HG02610 (cell line): ENCODE measurements around the gene TGM4.

ENCODE experiments used
- ATAC-seq: cut with Tn5 transposase; IDR thresholded peaks from one replicate; pipeline ENCODE4 v1.9.1; 2021; ENCODE audit warnings: mild to moderate bottlenecking, moderate library complexity; ENCODE audit not compliant: unreplicated experiment

Gene TGM4

DNA sequence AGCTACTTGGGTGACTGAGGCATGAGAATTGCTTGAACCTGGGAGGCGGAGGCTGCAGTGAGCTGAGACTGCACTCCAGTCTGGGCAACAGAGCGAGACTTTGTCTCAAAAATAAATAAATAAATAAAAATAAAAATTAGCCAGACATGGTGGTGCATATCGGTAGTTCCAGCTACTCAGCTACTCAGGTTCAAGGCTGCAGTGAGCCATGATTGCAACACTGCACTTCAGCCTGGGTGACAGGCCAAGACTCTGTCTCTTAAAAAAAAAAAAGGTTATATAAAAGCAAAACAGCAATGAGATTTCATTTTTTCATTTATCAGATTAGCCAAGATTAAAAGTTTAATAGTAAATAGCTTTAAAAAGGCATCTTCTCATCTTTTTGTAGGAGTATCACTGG is 2.9 kb downstream of the TGM4 start:
- no peak for ATAC-seq

DNA sequence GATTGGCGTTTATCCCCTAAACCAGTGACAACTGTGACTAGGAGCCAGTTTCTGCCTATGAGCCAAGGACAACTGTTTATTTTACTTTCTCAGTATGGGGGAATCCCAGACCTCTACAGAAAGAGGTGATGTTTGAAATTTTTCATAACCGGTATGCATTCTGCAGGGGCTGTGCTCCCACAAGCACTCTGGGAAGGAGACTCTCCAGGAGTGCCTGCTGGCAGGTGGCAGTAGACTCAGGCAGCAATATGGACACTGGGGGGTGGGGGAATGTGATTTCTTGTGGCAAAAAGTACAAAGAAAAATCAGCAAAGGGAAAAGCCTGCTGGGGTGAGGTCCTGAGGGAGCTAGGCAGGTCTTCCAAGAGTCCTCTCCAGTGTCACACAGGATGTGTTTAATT is 5.9 kb downstream of the TGM4 start:
- no peak for ATAC-seq

DNA sequence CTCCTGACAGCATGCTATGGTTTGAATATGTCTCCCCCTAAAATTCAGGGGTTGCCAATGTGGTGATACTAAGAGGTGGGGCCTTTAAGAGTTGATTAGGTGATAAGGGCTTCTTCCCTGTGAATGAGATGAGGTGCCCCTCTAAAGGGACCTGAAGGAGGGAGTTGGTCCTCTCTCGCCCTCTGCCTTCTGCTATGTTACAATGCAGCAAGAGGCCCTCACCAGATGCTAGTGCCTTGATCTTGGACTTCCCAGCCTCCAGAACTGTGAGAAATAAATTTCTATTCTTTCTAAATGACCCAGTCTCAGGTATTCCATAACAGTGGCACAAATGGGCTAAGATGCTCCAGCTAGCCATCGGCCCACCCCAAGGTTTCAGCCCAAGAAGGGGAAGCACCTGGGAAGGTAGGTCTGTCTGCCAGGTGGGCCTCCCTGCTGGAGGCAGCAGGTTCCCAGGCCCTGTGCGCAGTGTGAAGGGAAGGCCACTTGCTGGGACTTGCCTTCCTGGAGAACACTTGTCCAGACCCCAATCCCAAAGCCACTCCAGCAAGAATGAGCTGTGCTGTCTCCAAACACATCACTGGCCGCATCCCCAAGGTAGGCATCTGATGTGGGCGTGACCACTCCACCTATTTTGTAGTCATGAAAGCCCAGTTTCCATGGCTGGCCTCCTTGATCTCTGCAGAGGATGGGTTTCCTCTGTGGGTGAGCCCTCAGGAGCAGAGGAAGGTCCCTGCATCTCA is 9.0 kb downstream of the TGM4 start:
- ATAC-seq, result no peak

DNA sequence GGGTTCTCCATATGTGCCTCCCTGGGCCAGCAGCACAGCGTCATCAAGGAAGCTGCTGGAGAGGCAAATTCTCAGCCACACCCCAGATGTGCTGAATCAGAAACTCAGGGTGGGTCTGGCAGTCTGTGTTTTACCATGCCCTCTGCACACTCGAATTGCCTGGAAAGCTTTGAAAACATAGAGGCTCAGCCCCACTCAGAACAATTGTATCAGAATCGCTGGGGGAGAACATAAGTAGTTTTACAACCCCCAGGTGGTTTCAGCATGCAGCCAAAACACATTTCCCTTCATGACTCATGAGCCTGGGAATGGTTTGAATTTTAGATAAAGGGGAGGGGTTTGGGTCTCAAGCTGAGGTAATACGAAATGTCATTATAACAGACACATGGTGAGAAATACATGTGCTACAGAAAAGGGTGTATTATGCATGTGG is 9.6 kb downstream of the TGM4 start:
- ATAC-seq, result no peak

DNA sequence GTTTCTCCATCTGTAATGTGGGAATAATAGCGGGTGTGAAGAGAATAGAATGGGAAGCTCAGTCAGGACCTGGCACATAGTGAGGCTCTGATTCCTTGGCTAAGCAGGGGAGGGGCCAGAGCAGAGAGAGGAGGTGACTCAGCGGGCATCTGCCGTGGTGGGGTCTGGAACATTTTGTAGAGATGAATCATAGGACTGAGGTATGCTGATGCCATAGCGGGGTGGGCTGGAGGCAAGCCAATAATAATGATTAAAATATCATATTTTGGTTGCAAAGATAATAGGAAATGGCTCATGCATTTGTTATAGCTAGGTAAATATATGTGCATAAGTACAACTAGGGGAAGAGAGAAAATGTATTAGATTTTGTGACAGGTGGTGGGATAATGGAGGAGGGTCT is 11.2 kb downstream of the TGM4 start:
- ATAC-seq, result no peak

DNA sequence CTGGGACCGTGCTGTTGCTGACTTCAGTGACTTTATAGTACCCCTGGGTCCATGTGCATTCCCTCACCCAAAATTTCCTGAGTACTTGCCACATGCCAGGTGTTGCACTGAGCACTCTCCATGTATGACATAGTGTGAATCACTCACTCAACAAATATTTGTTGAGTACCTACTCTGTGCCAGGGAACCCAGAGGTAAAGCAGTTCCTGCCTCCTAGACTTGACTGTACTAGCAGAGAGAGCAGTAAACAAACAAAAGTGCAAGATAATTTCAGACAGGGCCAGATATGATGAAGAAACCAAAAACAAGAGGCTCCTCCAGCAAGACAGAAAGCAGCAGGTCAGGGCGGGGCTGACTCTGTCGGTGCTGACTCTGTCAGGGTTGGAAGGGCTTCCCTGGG is 12.2 kb downstream of the TGM4 start:
- no peak for ATAC-seq

- no peak for ATAC-seq
Measured at GRCh38 chr3:44887101-44887500, 12.7 kb downstream of the TGM4 start.

DNA sequence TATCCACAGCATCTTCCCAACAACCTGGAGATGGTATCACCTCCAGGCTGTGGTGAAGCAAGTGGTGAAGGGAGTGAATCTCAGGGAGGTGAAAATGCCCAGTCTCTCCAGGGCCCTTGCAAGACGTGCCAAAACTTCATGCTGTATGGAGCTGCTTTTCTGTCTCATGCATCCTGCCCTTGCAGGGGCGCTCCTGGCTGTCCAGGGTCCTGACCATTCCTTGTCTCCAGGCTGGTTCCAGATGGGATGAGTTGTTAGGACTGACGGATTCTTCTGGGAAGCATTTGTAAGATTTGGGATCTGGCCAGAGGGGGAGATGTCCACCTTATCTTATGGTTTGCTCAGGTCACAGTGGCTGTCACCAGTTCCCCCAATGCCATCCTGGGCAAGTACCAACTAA is 15.8 kb downstream of the TGM4 start:
- no peak for ATAC-seq

DNA sequence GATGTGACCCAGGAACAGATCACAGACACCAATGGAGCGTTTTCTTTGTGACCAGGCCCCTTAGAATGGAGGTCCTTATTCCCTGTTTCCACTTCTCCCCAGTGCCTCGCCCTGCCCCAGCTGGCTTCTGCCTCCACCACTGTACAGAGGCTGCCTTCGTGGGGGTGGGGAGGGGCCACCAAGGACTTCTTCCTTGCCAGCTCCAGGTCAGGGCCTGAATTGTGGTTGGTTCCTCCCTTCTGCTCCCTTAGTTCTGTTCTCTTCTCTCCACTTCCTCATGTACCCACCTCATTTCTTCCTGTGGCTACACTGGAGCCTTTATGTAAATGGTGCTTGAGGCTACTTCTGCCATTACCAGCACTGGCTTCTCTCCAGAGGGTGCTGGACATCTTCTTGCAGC is 16.4 kb downstream of the TGM4 start:
- no peak for ATAC-seq

- no peak for ATAC-seq
Measured at GRCh38 chr3:44892689-44893088, 18.3 kb downstream of the TGM4 start.

GRCh38 chr3:44893097-44893496 is 18.7 kb downstream of the TGM4 start:
- no peak for ATAC-seq

DNA sequence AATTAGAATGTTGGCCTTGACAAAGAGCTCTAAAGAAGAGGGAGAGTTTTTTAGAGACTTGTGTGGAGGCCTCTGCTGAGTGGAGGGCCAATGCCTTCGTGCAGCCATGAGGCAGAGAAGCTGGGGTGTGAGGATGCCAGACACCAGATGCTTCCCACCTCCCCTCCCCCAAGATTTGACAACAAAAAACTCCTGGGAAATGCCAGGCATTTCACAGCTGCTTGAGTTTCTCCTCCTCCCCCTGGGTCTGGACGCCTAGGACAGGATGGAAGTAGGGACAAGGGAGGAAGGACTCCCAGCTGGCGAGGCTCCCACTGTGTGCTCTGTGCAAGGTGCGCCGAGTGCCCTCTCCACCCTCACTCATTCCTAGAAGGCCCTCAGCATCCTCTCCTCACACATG is 20.1 kb downstream of the TGM4 start:
- ATAC-seq, result no peak

DNA sequence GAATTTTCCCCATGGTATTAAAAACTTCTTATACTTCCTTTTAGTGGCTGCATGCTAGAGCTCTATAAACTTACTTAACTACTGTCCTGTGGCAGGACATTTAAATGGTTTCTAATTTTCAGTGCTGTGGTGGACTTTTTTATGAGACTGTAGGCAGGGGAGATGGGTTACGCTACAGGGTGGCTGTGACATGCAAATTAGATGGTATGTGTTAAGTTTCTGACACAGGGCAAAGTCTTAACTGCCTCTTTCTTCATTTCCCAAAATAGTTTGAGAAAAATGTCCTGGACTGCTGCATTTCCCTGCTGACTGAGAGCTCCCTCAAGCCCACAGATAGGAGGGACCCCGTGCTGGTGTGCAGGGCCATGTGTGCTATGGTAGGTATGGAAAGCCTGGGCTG is 22.0 kb downstream of the TGM4 start:
- ATAC-seq, result no peak

GRCh38 chr3:44899683-44900367 is 25.4 kb downstream of the TGM4 start:
- ATAC-seq, result no peak

DNA sequence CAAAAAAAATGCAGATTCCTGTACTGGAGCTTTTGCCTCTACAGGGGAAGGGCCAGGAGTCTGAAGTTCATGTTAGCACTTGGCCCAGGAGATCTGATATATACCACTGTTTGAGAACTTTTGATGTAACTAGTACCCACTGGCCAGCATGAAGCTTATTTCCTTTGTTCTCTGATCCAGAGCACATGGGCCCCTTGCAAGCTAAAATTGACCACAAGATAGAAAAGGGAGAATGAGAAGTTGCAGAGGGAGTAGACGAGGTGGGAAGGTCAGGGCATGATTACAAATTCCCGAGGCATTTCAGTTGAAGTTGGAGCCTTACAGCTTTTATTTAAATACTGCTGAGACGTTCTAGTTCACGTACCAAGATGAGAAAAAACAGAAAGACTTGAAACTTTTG is 28.2 kb downstream of the TGM4 start:
- no peak for ATAC-seq

- ATAC-seq, result no peak
Measured at GRCh38 chr3:44903314-44903713, 28.9 kb downstream of the TGM4 start.

DNA sequence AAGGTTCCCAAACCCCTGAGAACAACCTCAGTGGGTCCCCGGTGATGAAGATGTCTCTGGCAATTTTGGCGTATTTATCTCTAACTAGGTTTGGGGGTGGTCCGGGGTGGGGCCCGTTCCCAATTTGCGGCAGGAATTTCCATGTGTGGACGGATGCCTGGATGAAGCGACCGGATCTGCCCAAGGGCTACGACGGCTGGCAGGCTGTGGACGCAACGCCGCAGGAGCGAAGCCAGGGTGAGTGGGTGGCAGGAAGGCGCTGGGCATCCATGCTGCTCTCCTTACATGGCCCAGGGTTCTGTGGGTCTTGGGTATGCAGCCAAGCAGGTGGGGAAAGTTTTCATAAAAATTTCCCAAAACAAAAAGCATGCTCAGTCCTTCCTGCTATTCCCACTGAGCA is 29.3 kb downstream of the TGM4 start:
- no peak for ATAC-seq

DNA sequence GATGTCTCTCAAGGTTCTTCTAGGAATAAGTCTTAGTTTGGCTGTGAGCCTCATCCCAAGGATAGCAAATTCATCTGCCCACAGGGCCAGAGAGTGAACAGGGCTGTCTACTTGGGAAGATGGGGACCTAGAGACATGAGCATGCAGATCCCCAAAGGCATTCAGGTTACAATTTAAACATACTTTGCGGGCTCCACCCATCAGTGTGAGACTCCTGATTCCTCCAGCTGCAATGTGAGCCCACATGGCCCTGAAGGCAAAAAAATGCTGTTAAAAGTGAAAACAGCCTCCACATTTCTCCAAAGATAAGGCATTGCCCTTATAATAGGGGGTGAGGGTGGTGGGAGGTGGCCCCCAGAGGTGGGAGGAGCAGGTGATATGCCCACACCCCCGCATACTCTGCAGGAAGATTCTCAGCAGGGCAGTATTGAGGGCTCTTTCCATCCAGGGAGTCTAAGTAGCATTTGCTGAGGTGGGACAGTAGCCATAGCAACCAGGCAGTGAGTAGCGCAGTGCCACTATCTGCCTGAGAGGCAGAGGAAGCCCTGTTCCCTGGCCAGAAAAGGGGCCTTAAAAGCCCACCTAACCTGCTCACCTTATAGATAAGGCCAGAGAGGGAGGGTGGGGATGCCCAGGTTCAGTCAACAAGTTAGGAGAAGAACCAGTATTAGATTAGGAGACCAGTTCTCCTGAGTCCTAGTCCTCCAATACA is 31.2 kb downstream of the TGM4 start:
- ATAC-seq, result no peak

GRCh38 chr3:44906997-44907396 is 32.6 kb downstream of the TGM4 start:
- ATAC-seq, result no peak

DNA sequence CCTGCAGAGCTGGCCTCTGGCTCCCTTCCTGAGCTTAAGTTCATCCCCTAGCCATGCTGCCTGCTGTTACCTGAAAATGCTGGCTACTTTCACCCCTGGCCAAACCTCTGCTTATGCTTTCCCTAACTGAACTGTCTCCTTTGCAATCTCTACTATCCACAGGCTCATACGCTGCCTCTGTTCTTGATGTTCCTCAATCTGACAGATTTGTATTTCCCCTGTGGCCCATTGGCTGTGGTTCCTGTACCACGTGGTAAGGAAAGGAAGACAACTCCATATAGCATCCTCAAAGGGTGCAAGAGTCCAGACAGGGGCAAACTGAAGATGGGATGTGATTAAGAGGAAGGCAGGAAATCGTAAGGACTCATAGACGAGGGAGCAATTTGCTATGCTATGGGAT is 33.2 kb downstream of the TGM4 start:
- no peak for ATAC-seq

DNA sequence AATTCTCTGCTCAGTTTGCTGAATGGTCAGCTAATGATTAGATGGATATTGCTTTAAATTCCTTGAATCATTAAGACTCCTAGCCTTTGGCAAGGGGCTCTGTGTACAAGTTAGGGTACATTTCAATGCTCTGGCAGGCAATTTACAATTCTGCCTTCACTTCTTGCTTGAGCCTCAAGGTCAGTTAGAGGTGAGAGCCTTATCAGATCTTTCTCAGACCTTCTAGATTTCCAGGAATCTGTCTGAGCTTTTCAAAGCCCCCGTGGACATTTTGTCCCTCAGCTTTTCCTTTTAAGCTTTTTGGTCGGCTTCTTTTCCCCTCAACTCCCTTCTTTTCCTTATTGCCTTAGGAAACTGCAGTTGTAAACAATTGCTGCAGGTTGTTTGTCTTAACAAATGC is 34.7 kb downstream of the TGM4 start:
- no peak for ATAC-seq

GRCh38 chr3:44910693-44911092 is 36.3 kb downstream of the TGM4 start:
- ATAC-seq, result no peak
